IMR-90 (cell line): ENCODE results near the gene CYB561D2. TPM values are rescaled to one million over a fixed set of nuclear protein-coding genes. Genes with fewer than 3 reads are reported as not detected.

Experiments used
- ATAC-seq: fragments of 200-7000 bp; cut with Tn5 transposase; 2 replicates; pipeline ENCODE4 v1.9.1; 2020; ENCODE audit warnings: low read depth, mild to moderate bottlenecking, moderate library complexity
- BruUV-seq: library from RNA; stranded (reverse); fragments of 400-500 nt; replicated peaks from 2 replicates; lab custom pipeline; 2021; lab: Mats Ljungman, UMichigan
- CTCF ChIA-PET: fragments of 300-600 bp; formaldehyde crosslinking; extraction: SDS; loops from one replicate; lab custom pipeline; 2021; ENCODE audit warnings: antibody characterized with exemption; lab: Yijun Ruan, JAX
- POLR2A ChIA-PET: fragments of 300-600 bp; sonication (Branson Sonifier 250); formaldehyde crosslinking; loops from one replicate; lab custom pipeline; 2022; ENCODE audit warnings: antibody characterized with exemption; ENCODE audit not compliant: unreplicated experiment; lab: Charles Lee
- DNase-seq: peaks from one replicate; pipeline ENCODE4 v3.0.0; 2013
- H2AFZ ChIP-seq: replicated peaks from 2 replicates; pipeline ENCODE3; 2013; ENCODE audit warnings: low read length, mild to moderate bottlenecking; ENCODE audit not compliant: poor library complexity
- H2AK5ac ChIP-seq: 2 replicates; pipeline ENCODE4 v1.6.1; 2013; ENCODE audit warnings: low read depth, low read length, inconsistent platforms
- H2AK9ac ChIP-seq: replicated peaks from 2 replicates; pipeline ENCODE3; 2013; ENCODE audit warnings: mild to moderate bottlenecking, low read depth, low read length, moderate library complexity; ENCODE audit not compliant: poor library complexity
- H2BK120ac ChIP-seq: 2 replicates; pipeline ENCODE4 v1.6.1; 2013; ENCODE audit warnings: low read depth, low read length, inconsistent platforms
- H2BK15ac ChIP-seq: 3 replicates; pipeline ENCODE4 v1.6.1; 2013; ENCODE audit warnings: low read depth, low read length, inconsistent platforms
- H2BK20ac ChIP-seq: 2 replicates; pipeline ENCODE4 v1.6.1; 2013; ENCODE audit warnings: low read depth, mild to moderate bottlenecking, inconsistent platforms, low read length, moderate library complexity
- H2BK5ac ChIP-seq: 2 replicates; pipeline ENCODE4 v1.6.1; 2013; ENCODE audit warnings: mild to moderate bottlenecking, low read depth, low read length, inconsistent platforms; ENCODE audit not compliant: poor library complexity, severe bottlenecking
- H3K14ac ChIP-seq: replicated peaks from 2 replicates; pipeline ENCODE4 v1.6.1; 2013; ENCODE audit warnings: low read depth, low read length, inconsistent platforms
- H3K18ac ChIP-seq: 2 replicates; pipeline ENCODE4 v1.6.1; 2013; ENCODE audit warnings: low read depth, low read length, control low read depth
- H3K23ac ChIP-seq: 2 replicates; pipeline ENCODE4 v1.6.1; 2013; ENCODE audit warnings: low read depth, low read length, inconsistent platforms
- H3K27ac ChIP-seq: 2 replicates; pipeline ENCODE4 v1.5.1; 2013; ENCODE audit warnings: mild to moderate bottlenecking, control low read depth, low read length; ENCODE audit not compliant: insufficient read depth
- H3K27me3 ChIP-seq: 2 replicates; pipeline ENCODE4 v1.6.1; 2013; ENCODE audit warnings: low read length; ENCODE audit not compliant: control insufficient read depth, insufficient read depth
- H3K36me3 ChIP-seq: 2 replicates; pipeline ENCODE4 v1.6.1; 2013; ENCODE audit warnings: low read length, mixed read lengths; ENCODE audit not compliant: control insufficient read depth, insufficient read depth
- H3K4ac ChIP-seq: 2 replicates; pipeline ENCODE4 v1.6.1; 2013; ENCODE audit warnings: low read depth, low read length, inconsistent platforms
- H3K4me1 ChIP-seq: 2 replicates; pipeline ENCODE4 v1.6.1; 2013; ENCODE audit warnings: low read length, mixed read lengths; ENCODE audit not compliant: control insufficient read depth, insufficient read depth
- H3K4me2 ChIP-seq: 2 replicates; pipeline ENCODE4 v1.6.1; 2013; ENCODE audit warnings: low read depth, mild to moderate bottlenecking, control low read depth, low read length, moderate library complexity
- H3K4me3 ChIP-seq: 2 replicates; pipeline ENCODE4 v1.5.1; 2013; ENCODE audit warnings: low read depth, mild to moderate bottlenecking, control low read depth, low read length, moderate library complexity; ENCODE audit not compliant: insufficient read depth
- H3K56ac ChIP-seq: 2 replicates; pipeline ENCODE4 v1.6.1; 2013; ENCODE audit warnings: low read length, inconsistent platforms; ENCODE audit not compliant: insufficient read depth; ENCODE audit errors: extremely low read depth
- H3K79me1 ChIP-seq, 2 experiments: 2 replicates each; pipeline ENCODE4 v1.6.1; 2013; ENCODE audit warnings: low read length in 2 of 2, inconsistent platforms in 1 of 2, low read depth in 1 of 2
- H3K9ac ChIP-seq: 2 replicates; pipeline ENCODE4 v1.6.1; 2013; ENCODE audit warnings: low read depth, low read length, control low read depth
- H3K9me1 ChIP-seq: 2 replicates; pipeline ENCODE4 v1.6.1; 2013; ENCODE audit warnings: low read length, inconsistent platforms; ENCODE audit not compliant: insufficient read depth
- H3K9me3 ChIP-seq: 2 replicates; pipeline ENCODE4 v1.6.1; 2013; ENCODE audit warnings: low read length; ENCODE audit not compliant: control insufficient read depth, insufficient read depth
- H4K20me1 ChIP-seq: 2 replicates; pipeline ENCODE4 v1.6.1; 2013; ENCODE audit warnings: low read length, inconsistent platforms; ENCODE audit not compliant: insufficient read depth
- H4K5ac ChIP-seq: 2 replicates; pipeline ENCODE4 v1.6.1; 2013; ENCODE audit warnings: mild to moderate bottlenecking, low read depth, low read length, control low read depth
- H4K8ac ChIP-seq, 2 experiments: 2 replicates each; pipeline ENCODE4 v1.6.1; 2013; ENCODE audit warnings: low read depth in 2 of 2, low read length in 2 of 2, control low read depth in 1 of 2, inconsistent platforms in 1 of 2
- H4K91ac ChIP-seq: 2 replicates; pipeline ENCODE4 v1.6.1; 2013; ENCODE audit warnings: low read depth, low read length, inconsistent platforms; ENCODE audit not compliant: insufficient read depth
- POLR2A ChIP-seq: IDR thresholded peaks from 2 replicates; pipeline ENCODE4 v1.6.1; 2012; ENCODE audit warnings: mild to moderate bottlenecking, low read depth, low read length
- RAD21 ChIP-seq: IDR thresholded peaks from 2 replicates; pipeline ENCODE4 v1.6.1; 2012; ENCODE audit warnings: low read length, improper control_type of control experiment
- SMC3 ChIP-seq: fragments of 150-350 bp; IDR thresholded peaks from 2 replicates; pipeline ENCODE4 v1.6.1; 2016; ENCODE audit warnings: low read depth, mild to moderate bottlenecking, antibody characterized with exemption, low read length, moderate library complexity
- WGBS, 2 experiments: methylation state at CpG; one replicate each; pipeline versions ENCODE4 v1.1.5 to v1.1.7; 2013; ENCODE audit warnings: missing lambda C conversion rate in 2 of 2; ENCODE audit not compliant: insufficient read length in 1 of 2; ENCODE audit errors: extremely low coverage in 2 of 2; 5-methylcytosine and 5-hydroxymethylcytosine counted together
- dilution Hi-C: fragments of 300-500 bp; cut with HindIII; formaldehyde crosslinking; loops from one replicate; pipeline ENCODE4 v1.14.3; 2018; ENCODE audit warnings: low sequenced_read_pairs; ENCODE audit not compliant: unreplicated experiment
- in situ Hi-C: fragments of 300-500 bp; cut with MboI; formaldehyde crosslinking; loops from 3 replicates; pipeline ENCODE4 v1.14.3; 2019; ENCODE audit warnings: low sequenced_read_pairs, inconsistent platforms, mixed read lengths
- intact Hi-C: fragments of 100-400 bp; cut with micrococcal nuclease; formaldehyde crosslinking; loops from 2 replicates; pipeline ENCODE4 v1.10.0; 2022
- polyA plus RNA-seq, 3 experiments: library from polyadenylated mRNA; depleted of rRNA; stranded (reverse); fragments of >200 nt; gene quantifications; 2 replicates each; pipeline ENCODE4 v1.2.3, GENCODE V29; 2012; ENCODE audit warnings: low replicate concordance in 1 of 3
- total RNA-seq: library from RNA; depleted of rRNA; stranded (reverse); fragments of >200 nt; gene quantifications from 2 replicates; pipeline ENCODE4 v1.2.3, GENCODE V29; 2012

CYB561D2 gene
- total and polyA plus RNA-seq, 2 of the 4 experiments (the other 2 are of a cell fraction): 29.2 to 31.7 TPM

- Histone ChIP-seq H4K91ac (no peak overlapping the region), H3K27me3 (no peaks in the 10 kb centered on the region), H3K27ac (no peak overlapping the region), H3K4me2 (peak overlapping the region; percentile 94), H3K4ac (no peak overlapping the region), H3K9me3 (no peaks in the 10 kb centered on the region), H3K79me1 (peaks cover 4 to 66% of the 10 kb centered on the region in 2 experiments), H2AK5ac (no peak overlapping the region), H4K20me1 (peaks cover 53% of the 10 kb centered on the region), H2BK5ac (no peak overlapping the region), H3K56ac (no peak overlapping the region), H2BK15ac (no peak overlapping the region), H3K4me1 (peaks cover 29% of the 10 kb centered on the region), H3K4me3 (no peak overlapping the region; the same call in 1 of the 2 replicates), H3K18ac (no peak overlapping the region), H3K36me3 (peaks cover 44% of the 10 kb centered on the region), H2AFZ (no peak overlapping the region), H3K9me1 (peaks cover 17% of the 10 kb centered on the region), H2AK9ac (peak overlapping the region; percentile 8), H3K14ac (0 out of 2 replicates have a peak overlapping the region, but pooled peaks have one; percentile 19), H4K8ac (no peak overlapping the region), H2BK20ac (no peak overlapping the region), H4K5ac (no peak overlapping the region), H3K9ac (no peak overlapping the region), H3K23ac (peak overlapping the region; percentile 3; the same call in 1 of the 2 replicates), H2BK120ac (no peak overlapping the region)
- dilution Hi-C loops: no loop called here
- DNase-seq (no peak), ATAC-seq (no peak)
- no peak for TF ChIP-seq SMC3
- TF ChIP-seq RAD21: no peak
- TF ChIP-seq POLR2A: no peak
- ChIA-PET POLR2A (interaction anchor here (1.0 kb wide), 1 partner anchor 212 kb away, joined by 3 read pairs; the partner anchor contains the start of gene HEMK1), CTCF (interaction anchor here (0.5 kb wide), 1 partner anchor 186 kb away, joined by 3 read pairs; no protein-coding TSS in a partner anchor)
- no TSS peak for BruUV-seq
- in situ Hi-C loops: no loop called here
- intact Hi-C loops: no loop called here
- WGBS, 2 experiments: 88% methylated on average over 1 of the region's 5 CpGs; no CpG with 5 or more reads in 1 of the 2 experiments
These were observed 5.9 kb downstream of the CYB561D2 start for GRCh38 chr3:50356553-50356952.
